Measurements from ENCODE around the gene MYO1E.

MYO1E gene

GRCh38 chr15:59196416-59196815, 176.3 kb downstream of the MYO1E start:
- no peaks in the 10 kb centered on the region for H3K9me3 ChIP-seq
- intact Hi-C loops (cut with DNase I; ENCODE audit: low total_unique reads): no loop called here
- TF ChIP-seq CTCF (IDR thresholded peaks at IDR 0.05): no peak
- H3K4me1 ChIP-seq: peaks cover 0 to 15% (median 0%) of the 10 kb centered on the region in 4 donors
- no peak for DNase-seq
- H3K27ac ChIP-seq: no peak overlapping the region
- H3K4me3 ChIP-seq: no peak overlapping the region
- H3K36me3 ChIP-seq: peaks cover 36 to 80% (median 73%) of the 10 kb centered on the region in 3 donors
- H3K27me3 ChIP-seq: no peaks in the 10 kb centered on the region

GRCh38 chr15:59194639-59195325, 177.9 kb downstream of the MYO1E start:
- DNase-seq: no peak
- peaks cover 0 to 7% (median 0%) of the 10 kb centered on the region in 4 donors for H3K4me1 ChIP-seq

GRCh38 chr15:59191855-59192237, 180.8 kb downstream of the MYO1E start:
- intact Hi-C loops (cut with DNase I; ENCODE audit: low total_unique reads): no loop called here
- no peak overlapping the region for H3K4me3 ChIP-seq
- no peaks in the 10 kb centered on the region for H3K27me3 ChIP-seq
- peaks cover 0 to 7% (median 0%) of the 10 kb centered on the region in 4 donors for H3K4me1 ChIP-seq
- H3K27ac ChIP-seq: no peak overlapping the region
- DNase-seq: no peak
- H3K36me3 ChIP-seq: peaks cover 51 to 78% (median 75%) of the 10 kb centered on the region in 3 donors
- no peak for TF ChIP-seq CTCF (IDR thresholded peaks at IDR 0.05)
- no peaks in the 10 kb centered on the region for H3K9me3 ChIP-seq

More at GRCh38 chr15:59194639-59195325, 177.9 kb downstream of the MYO1E start:
- H3K27ac ChIP-seq: no peak overlapping the region
- H3K4me3 ChIP-seq: no peak overlapping the region
- no peak for TF ChIP-seq CTCF (IDR thresholded peaks at IDR 0.05)
- no peaks in the 10 kb centered on the region for H3K27me3 ChIP-seq
- no peaks in the 10 kb centered on the region for H3K9me3 ChIP-seq
- intact Hi-C loops (cut with DNase I; ENCODE audit: low total_unique reads): no loop called here
- peaks cover 31 to 75% (median 73%) of the 10 kb centered on the region in 3 donors for H3K36me3 ChIP-seq

- H3K27me3 ChIP-seq: no peaks in the 10 kb centered on the region
- intact Hi-C loops (cut with DNase I; ENCODE audit: low total_unique reads): no loop called here
- no peak for DNase-seq
- no peak overlapping the region for H3K4me3 ChIP-seq
- TF ChIP-seq CTCF (IDR thresholded peaks at IDR 0.05): no peak
- H3K9me3 ChIP-seq: no peaks in the 10 kb centered on the region
- H3K4me1 ChIP-seq: peaks cover 0 to 7% (median 0%) of the 10 kb centered on the region in 4 donors
- H3K27ac ChIP-seq: no peak overlapping the region
- H3K36me3 ChIP-seq: peaks cover 54 to 82% (median 79%) of the 10 kb centered on the region in 3 donors
Observed at GRCh38 chr15:59190291-59190690, 182.4 kb downstream of the MYO1E start.

- Histone ChIP-seq H3K27me3 (no peaks in the 10 kb centered on the region), H3K4me1 (peaks cover 0 to 7% (median 0%) of the 10 kb centered on the region in 4 donors), H3K27ac (no peak overlapping the region), H3K4me3 (no peak overlapping the region), H3K36me3 (peaks cover 46 to 78% (median 73%) of the 10 kb centered on the region in 3 donors), H3K9me3 (no peaks in the 10 kb centered on the region)
- no peak for DNase-seq
- no peak for TF ChIP-seq CTCF (IDR thresholded peaks at IDR 0.05)
- intact Hi-C loops (cut with DNase I; ENCODE audit: low total_unique reads): no loop called here
Observed at GRCh38 chr15:59189241-59189640, 183.4 kb downstream of the MYO1E start.
